Central memory CD8-positive, alpha-beta T cell (primary cell): ENCODE measurements around the gene ARHGAP10.
A peak's percentile ranks its signal among the peaks of the same experiment; 100 is the strongest.

ENCODE experiments used
- ATAC-seq: fragments of 150-1000 bp; cut with Tn5 transposase; replicated peaks from 2 replicates; pipeline ENCODE4 v1.10.0; 2022; ENCODE audit warnings: mild to moderate bottlenecking, moderate FRiP score, moderate number of reproducible peaks; ENCODE audit not compliant: poor library complexity, severe bottlenecking; ENCODE audit errors: extremely low read depth
- DNase-seq, 2 donors: peaks; one replicate each; pipeline ENCODE4 v3.0.0; 2021; ENCODE audit warnings: low spot score in 2 of 2
- H3K27ac Mint-ChIP-seq: one replicate; pipeline ENCODE4 v1.8.0; 2022; ENCODE audit warnings: low read depth, mild to moderate bottlenecking, moderate library complexity, mixed read lengths
- H3K27me3 Mint-ChIP-seq: one replicate; pipeline ENCODE4 v1.8.0; 2022; ENCODE audit warnings: mixed read lengths
- H3K36me3 Mint-ChIP-seq: one replicate; pipeline ENCODE4 v1.8.0; 2022; ENCODE audit warnings: mild to moderate bottlenecking, moderate library complexity, mixed read lengths; ENCODE audit not compliant: insufficient read depth
- H3K4me1 Mint-ChIP-seq: one replicate; pipeline ENCODE4 v1.8.0; 2022; ENCODE audit warnings: mixed read lengths
- H3K4me3 Mint-ChIP-seq: one replicate; pipeline ENCODE4 v1.8.0; 2022; ENCODE audit warnings: mild to moderate bottlenecking, moderate library complexity, mixed read lengths
- H3K9me3 Mint-ChIP-seq: one replicate; pipeline ENCODE4 v1.8.0; 2022; ENCODE audit warnings: mixed read lengths

ARHGAP10 gene

GRCh38 chr4:147709999-147710398, 21.9 kb upstream of the ARHGAP10 start:
- no peaks in the 10 kb centered on the region for H3K9me3 Mint-ChIP-seq
- DNase-seq: no peak
- ATAC-seq: no peak
- peaks cover 9% of the 10 kb centered on the region for H3K27me3 Mint-ChIP-seq
- no peak overlapping the region for H3K4me3 Mint-ChIP-seq
- no peaks in the 10 kb centered on the region for H3K4me1 Mint-ChIP-seq
- H3K27ac Mint-ChIP-seq: no peak overlapping the region
- no peaks in the 10 kb centered on the region for H3K36me3 Mint-ChIP-seq

GRCh38 chr4:147714575-147715401, 17.1 kb upstream of the ARHGAP10 start:
- no peak for DNase-seq
- H3K27ac Mint-ChIP-seq: no peak overlapping the region
- ATAC-seq: no peak
- no peaks in the 10 kb centered on the region for H3K9me3 Mint-ChIP-seq
- no peak overlapping the region for H3K4me3 Mint-ChIP-seq
- peaks cover 35% of the 10 kb centered on the region for H3K27me3 Mint-ChIP-seq
- peaks cover 2% of the 10 kb centered on the region for H3K36me3 Mint-ChIP-seq
- H3K4me1 Mint-ChIP-seq: no peaks in the 10 kb centered on the region

DNA sequence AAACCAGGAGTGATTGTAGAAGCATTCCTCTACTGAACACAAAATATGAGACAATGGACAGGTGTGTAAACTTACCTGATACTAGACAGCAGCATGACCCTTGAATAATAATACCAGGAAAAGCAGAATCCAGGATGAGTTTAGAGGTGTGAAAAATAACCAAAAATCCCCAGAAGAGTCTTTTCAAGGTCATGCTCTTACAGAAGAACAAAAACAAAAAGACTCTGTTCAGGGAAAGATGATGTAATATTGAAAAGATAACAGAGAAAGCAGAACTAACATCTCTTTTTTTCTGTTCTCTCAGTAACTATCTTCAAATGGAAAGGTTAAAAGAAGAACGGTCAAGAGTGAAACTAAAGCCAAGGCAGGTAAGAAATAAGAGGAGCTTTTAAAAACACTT, 14.0 kb upstream of the ARHGAP10 start:
- no peak overlapping the region for H3K27ac Mint-ChIP-seq
- no peak overlapping the region for H3K4me3 Mint-ChIP-seq
- H3K4me1 Mint-ChIP-seq: no peaks in the 10 kb centered on the region
- H3K36me3 Mint-ChIP-seq: peaks cover 2% of the 10 kb centered on the region
- no peaks in the 10 kb centered on the region for H3K9me3 Mint-ChIP-seq
- ATAC-seq (no peak), DNase-seq (no peak)
- peaks cover 34% of the 10 kb centered on the region for H3K27me3 Mint-ChIP-seq

DNA sequence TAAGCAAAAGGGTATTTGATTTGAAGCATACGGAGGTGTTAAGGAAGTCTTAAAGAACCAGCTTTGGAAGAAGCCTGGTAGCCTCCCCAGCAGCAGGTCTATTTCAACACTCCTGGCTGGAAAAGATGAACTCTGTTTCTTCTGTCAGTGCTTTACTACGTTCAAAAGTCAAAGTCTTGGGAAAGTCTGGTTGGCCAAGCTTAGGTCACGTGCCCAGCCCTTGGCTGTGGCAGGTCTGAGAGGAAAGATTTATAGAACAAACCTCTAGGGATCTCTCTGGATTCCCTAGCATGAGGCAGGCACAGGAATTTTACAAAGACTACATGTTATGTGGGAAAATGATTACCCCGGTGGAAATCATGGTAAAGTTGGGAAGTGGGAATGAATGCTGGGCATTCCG, 8.6 kb upstream of the ARHGAP10 start:
- Mint-ChIP-seq H3K27ac (no peak overlapping the region), H3K9me3 (no peaks in the 10 kb centered on the region), H3K4me3 (no peak overlapping the region), H3K27me3 (peaks cover 1% of the 10 kb centered on the region), H3K4me1 (no peaks in the 10 kb centered on the region), H3K36me3 (no peaks in the 10 kb centered on the region)
- DNase-seq: no peak
- ATAC-seq: no peak

DNA sequence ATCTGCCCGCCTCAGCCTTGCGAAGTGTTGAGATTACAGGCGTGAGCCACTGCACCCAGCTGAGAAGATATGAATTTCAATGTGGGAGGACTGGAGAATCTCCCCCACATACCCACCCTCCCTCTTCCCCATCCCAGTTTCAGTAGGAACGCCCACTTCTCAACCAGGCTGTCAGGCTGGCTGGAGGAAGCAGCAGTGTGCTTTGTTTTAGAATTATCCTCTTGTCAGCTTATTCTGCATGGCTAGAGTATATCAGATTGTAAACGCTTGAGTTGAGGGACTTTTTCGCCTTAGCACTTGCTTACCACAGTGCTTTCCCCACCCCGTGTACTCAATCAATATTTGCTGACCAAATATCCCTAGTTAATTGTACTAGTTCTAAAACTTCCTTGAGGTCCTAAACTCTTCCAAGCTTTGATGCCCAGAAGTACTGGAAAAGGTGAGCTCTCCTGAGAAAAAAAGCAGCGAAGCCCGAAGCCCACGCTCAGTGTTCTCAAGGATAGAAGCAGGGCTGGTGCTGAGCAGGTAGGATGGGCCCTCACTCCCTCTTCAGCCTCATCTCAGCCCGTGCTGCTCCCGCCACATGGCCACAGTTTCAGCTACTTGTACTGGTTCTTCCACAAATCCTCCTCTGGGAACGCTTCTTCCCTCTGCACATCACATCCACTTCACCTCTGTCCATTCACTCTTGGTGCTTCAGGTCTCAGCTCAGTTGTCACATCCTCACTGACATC, 7.3 kb upstream of the ARHGAP10 start:
- no peaks in the 10 kb centered on the region for H3K4me1 Mint-ChIP-seq
- no peaks in the 10 kb centered on the region for H3K36me3 Mint-ChIP-seq
- H3K27me3 Mint-ChIP-seq: no peaks in the 10 kb centered on the region
- ATAC-seq: no peak
- H3K4me3 Mint-ChIP-seq: no peak overlapping the region
- no peak for DNase-seq
- no peaks in the 10 kb centered on the region for H3K9me3 Mint-ChIP-seq
- no peak overlapping the region for H3K27ac Mint-ChIP-seq

- Mint-ChIP-seq H3K27me3 (no peaks in the 10 kb centered on the region), H3K4me3 (no peak overlapping the region), H3K4me1 (no peaks in the 10 kb centered on the region), H3K36me3 (peaks cover 1% of the 10 kb centered on the region), H3K27ac (no peak overlapping the region), H3K9me3 (no peaks in the 10 kb centered on the region)
- no peak for DNase-seq
- ATAC-seq: no peak
Measured at GRCh38 chr4:147725673-147726072, 6.2 kb upstream of the ARHGAP10 start.

DNA sequence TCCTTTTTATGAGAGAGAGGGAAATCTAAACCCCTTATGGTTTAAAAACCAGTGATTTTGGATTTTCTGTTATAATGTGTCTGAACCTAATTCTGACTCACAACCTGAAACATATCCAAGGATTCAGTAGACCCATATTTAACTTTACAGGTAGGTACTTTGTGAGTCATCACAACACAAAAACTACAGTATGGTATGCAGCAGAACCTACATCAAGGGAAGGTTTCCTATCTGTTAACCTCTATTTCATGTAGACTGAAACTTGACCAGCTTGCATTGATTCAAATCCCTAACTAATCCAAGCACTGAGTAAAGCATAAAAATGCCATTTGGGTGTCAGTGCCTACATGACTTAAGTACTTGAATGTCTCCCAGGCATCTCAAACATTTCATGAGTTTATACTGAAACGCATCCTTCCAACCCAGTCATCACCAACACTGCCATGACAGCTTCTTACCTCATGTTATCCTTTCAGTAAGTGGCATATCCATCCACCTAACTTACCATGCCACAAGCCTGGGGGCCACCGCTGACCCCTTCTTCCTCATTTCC, 4.3 kb upstream of the ARHGAP10 start:
- DNase-seq: no peak
- H3K9me3 Mint-ChIP-seq: no peaks in the 10 kb centered on the region
- H3K36me3 Mint-ChIP-seq: peaks cover 6% of the 10 kb centered on the region
- H3K4me1 Mint-ChIP-seq: peaks cover 6% of the 10 kb centered on the region
- no peak for ATAC-seq
- no peaks in the 10 kb centered on the region for H3K27me3 Mint-ChIP-seq
- H3K27ac Mint-ChIP-seq: no peak overlapping the region
- no peak overlapping the region for H3K4me3 Mint-ChIP-seq

DNA sequence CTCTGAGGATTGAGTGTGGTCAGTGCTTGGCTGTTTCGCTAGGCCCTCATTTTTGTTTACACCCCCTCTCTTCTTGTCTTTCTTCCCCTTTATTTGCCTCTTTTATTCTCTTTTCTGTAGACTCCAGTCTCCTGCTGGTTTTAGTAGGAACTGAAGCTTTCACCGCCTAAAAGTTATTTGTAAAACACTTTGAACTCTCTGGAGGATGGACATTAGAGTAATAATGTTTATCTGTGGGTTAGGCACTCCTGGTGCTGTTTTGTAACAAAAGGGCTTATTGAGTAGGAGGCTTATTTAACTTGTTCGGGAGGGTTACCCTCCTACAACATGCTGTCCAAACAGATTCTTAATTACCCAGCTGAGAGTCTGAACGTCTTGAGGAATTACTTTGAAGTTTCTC, 1.6 kb upstream of the ARHGAP10 start:
- no peak overlapping the region for H3K4me3 Mint-ChIP-seq
- H3K27me3 Mint-ChIP-seq: no peaks in the 10 kb centered on the region

DNA sequence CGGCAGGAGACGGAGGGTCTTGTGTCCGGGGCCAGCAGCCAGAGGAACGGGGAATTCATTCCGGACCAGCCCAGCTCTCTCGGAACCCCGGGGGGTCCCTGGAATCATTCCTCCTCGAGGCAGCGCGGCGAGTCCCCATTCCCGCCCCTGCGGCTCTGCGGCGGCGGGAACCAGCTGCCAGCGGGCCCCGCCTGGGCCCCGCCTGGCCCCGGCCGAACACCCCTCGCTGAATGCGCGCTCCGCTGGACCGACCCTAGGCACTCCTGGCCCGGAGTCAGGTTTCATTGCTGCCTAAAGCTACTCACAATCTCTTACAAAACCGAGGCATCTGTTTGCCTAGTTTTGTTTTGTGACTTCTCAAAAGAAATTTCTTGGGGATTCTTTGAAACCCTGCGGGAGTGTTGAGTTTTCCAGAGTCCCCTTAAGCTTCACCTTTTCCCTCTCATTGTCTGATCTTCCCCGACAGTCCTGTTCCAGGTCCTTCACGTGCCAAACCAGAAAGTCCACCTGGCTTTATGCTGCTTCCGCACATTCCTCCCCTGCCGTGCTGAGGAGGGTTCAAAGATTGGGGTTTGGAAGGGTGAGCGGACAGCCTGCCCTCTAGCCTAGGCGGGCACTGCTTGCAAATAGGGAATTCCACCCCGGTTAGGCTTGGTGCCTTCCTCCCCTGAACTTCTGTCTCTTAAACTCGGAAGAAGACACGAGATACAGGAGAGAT, 789 bp downstream of the ARHGAP10 start:
- Mint-ChIP-seq H3K27ac (peak overlapping the region; percentile 86), H3K27me3 (no peaks in the 10 kb centered on the region), H3K9me3 (no peaks in the 10 kb centered on the region), H3K36me3 (peaks cover 6% of the 10 kb centered on the region), H3K4me1 (peaks cover 32% of the 10 kb centered on the region), H3K4me3 (peak overlapping the region; percentile 92)
- no peak for DNase-seq
- ATAC-seq: peak; percentile 16

More for the DNA sequence above, 1.6 kb upstream of the ARHGAP10 start:
- Mint-ChIP-seq H3K36me3 (peaks cover 6% of the 10 kb centered on the region), H3K9me3 (no peaks in the 10 kb centered on the region), H3K4me1 (peaks cover 27% of the 10 kb centered on the region), H3K27ac (no peak overlapping the region)
- ATAC-seq (no peak), DNase-seq (no peak)

DNA sequence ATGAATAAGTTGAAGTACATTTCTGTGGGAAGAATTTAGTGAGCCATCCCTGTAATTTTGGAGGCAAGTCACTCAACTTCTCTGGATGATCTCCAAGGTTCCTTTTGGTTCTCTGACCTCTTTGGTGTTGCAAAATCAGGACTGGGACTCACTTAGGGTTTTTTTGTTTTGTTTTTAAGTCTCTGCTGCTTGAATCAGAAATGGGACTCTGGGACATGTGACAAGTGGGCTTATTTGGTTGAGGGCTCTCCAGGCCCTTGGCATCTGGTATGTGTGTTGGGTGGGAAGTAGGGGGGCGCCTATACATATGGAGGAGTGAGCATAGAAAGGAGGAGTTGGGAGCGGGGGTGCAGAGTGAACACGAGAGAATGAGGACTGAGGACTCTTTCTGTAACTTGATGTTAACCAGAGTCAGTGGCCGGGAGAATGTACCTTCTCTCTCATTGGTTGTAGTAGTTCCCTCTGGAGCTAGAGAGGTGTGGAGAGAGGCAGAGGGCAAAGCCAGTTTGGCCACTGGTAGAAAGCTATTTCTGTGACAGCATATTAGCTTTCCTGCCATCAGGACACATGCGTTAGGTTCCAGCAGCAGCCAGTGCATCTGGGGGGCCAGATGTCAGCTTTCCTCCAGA, 1.9 kb downstream of the ARHGAP10 start:
- Mint-ChIP-seq H3K27me3 (no peaks in the 10 kb centered on the region), H3K36me3 (peaks cover 6% of the 10 kb centered on the region), H3K27ac (no peak overlapping the region), H3K4me1 (peaks cover 32% of the 10 kb centered on the region), H3K9me3 (no peaks in the 10 kb centered on the region), H3K4me3 (peak overlapping the region; percentile 92)
- DNase-seq: no peak
- ATAC-seq: no peak

- no peak for ATAC-seq
- no peaks in the 10 kb centered on the region for H3K27me3 Mint-ChIP-seq
- no peak overlapping the region for H3K4me3 Mint-ChIP-seq
- peaks cover 32% of the 10 kb centered on the region for H3K4me1 Mint-ChIP-seq
- H3K9me3 Mint-ChIP-seq: no peaks in the 10 kb centered on the region
- no peak overlapping the region for H3K27ac Mint-ChIP-seq
- peaks cover 6% of the 10 kb centered on the region for H3K36me3 Mint-ChIP-seq
- no peak for DNase-seq
Measured at GRCh38 chr4:147734496-147734895, 2.6 kb downstream of the ARHGAP10 start.
